GM19240 (cell line): Measurements from ENCODE around the gene BDH1.
"Not testable (repeated sequence)": the region's sequence is repeated elsewhere in the genome, so short reads cannot be mapped to it uniquely, and the experiment has no call there.

Source experiments
- DNase-seq: peaks from one replicate; pipeline ENCODE4 v3.0.0; 2011; ENCODE audit warnings: low spot score; ENCODE audit not compliant: insufficient read length

The BDH1 gene

GRCh38 chr3:197555281-197556261 is at the start of gene BDH1:
BDH1 (minus strand) TSS chr3:197555968; CDS start chr3:197546443, 9,525 bp downstream.
- no peak for DNase-seq

DNA sequence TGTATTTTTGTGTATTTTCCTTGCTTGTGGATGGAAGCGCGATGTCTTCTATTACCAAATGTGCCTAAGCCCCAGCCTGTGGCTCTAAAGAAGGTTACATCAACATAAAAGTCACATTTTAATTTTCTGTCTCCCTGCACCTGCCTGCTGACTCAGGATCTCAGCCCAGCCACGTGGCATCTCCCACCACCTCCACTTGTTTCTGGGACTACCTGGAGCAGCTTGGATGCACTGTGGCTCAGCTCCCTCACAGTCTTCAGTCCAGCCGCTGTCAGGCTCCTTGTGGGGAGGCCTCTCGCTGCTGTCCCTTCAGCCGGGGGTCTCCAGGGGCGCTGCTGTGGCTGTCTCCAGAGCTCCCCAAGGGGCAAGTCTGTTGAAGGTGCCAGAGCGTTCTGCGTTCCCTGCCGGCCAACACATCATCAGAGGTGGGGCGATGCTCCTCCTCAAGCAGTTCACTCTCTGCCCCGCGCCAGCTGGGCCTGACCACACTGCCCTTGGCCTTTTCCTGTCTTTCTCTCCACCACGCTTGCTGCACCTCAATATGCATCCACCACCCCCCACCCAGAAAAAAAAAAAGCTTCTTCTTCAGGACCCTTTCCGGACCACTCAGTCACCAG is 47.7 kb upstream of the BDH1 start:
- no peak for DNase-seq

DNA sequence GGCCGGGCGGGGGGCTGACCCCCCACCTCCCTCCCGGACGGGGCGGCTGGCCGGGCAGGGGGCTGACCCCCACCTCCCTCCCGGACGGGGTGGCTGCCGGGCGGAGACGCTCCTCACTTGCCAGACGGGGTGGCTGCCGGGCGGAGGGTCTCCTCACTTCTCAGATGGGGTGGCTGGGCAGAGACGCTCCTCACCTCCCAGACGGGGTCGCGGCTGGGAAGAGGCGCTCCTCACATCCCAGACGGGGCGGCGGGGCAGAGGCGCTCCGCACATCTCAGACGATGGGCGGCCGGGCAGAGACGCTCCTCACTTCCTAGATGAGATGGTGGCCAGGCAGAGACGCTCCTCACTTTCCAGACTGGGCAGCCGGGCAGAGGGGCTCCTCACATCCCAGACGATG is 46.6 kb upstream of the BDH1 start:
- not testable (repeated sequence) for DNase-seq

DNA sequence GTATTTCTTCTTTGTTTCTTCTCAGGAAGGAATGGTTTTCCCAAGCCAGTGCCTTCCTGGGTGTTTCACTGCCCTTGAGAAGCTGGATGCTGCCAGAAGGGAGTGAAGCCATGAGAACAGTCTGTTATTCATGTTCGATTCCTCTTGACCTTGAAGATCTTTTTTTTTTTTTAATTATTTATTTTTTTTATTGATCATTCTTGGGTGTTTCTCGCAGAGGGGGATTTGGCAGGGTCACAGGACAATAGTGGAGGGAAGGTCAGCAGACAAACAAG is 45.7 kb upstream of the BDH1 start:
- DNase-seq: not testable (repeated sequence)

- no peak for DNase-seq
These were observed 45.2 kb upstream of the BDH1 start for GRCh38 chr3:197600796-197601565.

GRCh38 chr3:197599089-197599765 is 43.5 kb upstream of the BDH1 start:
- DNase-seq: peak; percentile 91

- no peak for DNase-seq
These were observed 42.7 kb upstream of the BDH1 start for GRCh38 chr3:197598404-197598980.

DNA sequence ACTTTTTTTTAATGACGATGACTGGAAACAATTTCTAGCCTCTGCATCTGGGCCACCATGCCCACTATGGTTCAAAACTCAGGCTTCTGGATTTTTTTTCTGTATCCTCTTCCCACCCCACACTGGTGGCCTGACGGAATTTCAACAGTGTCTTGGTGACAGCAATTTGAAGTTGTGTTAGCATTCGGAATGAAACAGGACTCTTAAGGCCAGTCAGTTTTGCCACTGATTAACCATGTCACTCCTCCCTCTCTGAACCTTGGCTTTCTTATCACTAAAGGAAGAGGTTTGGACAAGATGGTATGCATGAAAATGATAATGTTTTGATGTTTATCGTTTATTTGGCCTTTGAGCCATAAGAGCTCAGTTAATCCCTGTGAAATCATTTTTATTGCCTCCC is 41.6 kb upstream of the BDH1 start:
- DNase-seq: no peak

DNA sequence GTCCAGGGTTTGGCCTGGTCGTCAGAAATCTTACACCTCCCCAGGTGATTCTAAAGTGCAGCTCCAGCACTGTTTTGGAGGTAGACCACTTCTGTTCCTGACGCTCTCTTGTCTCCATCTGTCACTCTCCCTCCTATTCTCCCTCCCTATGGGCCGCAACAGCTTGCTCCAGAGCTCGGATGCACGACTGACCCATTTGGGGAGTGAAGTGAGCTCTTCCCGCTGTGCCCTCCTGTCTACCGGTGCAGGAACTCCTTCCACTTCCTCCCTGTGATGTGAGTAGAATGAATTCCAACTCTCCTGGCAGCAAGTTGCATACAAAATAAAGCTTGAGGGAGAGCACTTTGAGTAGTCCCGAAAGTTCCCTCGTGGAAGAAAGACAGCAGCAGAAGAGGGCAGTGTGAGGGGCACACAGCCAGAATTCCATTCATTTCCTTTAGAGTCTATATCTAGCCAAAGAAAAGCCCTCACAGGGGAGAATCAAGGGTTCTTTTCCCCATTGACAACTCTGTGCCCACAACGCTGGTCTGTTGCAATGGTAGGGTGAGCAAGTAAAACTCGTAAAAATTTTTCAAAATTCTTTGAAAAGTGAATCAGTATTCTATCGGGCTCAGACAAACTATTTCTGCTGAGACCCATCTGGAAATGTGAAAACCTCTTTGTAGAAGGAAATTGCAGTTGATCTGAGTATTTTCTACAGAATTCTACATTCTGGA is 39.9 kb upstream of the BDH1 start:
- DNase-seq: no peak

DNA sequence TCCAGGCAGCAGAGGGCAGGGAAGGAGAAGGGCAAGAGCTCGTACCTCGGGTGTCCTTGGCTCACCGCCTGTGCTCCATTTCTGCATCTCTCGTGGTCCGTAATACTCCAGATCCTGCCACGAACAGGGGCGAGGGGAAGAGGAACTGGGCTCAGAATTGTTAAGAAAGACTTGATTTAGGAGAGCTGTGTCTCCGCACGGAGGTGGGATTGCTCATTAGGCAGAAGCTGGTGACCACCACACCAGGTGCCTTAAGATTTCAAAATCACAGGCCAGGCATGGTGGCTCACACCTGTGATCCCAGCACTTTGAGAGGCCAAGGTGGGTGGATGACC is 37.2 kb upstream of the BDH1 start:
- no peak for DNase-seq

DNA sequence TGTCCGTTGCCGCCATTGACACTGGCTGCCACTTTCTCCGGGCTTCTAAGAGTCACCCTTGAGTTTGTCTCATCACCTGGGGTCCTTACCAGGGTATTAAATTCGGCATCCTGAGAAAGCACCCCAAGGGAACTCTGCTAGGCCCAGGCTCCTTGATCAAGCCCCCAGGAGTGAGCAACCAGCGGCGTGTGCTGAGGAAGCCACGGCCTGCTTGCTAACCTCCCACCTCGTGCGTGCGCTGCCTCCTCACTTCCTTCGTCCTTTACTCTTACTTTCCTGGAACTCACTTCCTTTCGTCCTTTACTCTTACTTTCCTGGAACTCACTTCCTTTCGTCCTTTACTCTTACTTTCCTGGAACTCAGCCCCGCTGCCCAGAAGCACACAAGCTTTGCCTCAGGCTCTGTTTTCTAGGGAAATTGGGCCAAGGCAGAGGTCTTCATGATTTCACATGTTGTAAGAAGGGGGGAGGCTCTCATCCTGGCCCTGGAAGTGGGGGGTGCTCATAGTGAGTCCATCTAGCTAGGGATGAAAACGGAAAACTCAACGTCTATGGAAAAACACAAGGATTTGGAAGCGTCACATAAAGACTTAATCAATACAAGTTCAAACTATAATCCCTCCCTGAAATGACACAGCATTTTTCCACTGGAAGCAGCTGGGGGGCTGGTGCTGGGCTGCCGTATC is 36.7 kb upstream of the BDH1 start:
- DNase-seq: no peak

GRCh38 chr3:197591816-197592215 is 36.0 kb upstream of the BDH1 start:
- DNase-seq: no peak

- DNase-seq: no peak
These were observed 34.7 kb upstream of the BDH1 start for GRCh38 chr3:197590313-197590962.

GRCh38 chr3:197589545-197589944 is 33.8 kb upstream of the BDH1 start:
- no peak for DNase-seq

DNA sequence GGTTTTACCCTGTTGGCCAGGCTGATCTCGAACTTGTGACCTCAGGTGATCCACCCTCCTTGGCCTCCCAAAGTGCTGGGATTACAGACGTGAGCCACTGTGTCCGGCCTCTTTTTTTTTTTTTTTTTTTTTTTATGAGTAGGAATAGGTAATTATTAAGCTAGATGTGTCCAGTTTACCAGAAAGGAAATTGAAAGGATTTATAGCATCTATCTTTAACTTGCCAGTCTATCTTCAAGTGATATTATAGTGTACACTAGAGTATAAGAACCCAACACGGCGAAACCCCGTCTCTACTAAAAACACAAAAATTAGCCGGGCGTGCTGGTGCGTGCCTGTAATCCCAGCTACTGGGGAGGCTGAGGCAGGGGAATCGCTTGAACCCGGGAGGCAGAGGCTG is 31.0 kb upstream of the BDH1 start:
- DNase-seq: not testable (repeated sequence)

GRCh38 chr3:197586181-197586580 is 30.4 kb upstream of the BDH1 start:
- DNase-seq: no peak

GRCh38 chr3:197584733-197585132 is 29.0 kb upstream of the BDH1 start:
- no peak for DNase-seq

- no peak for DNase-seq
These were observed 27.6 kb upstream of the BDH1 start for GRCh38 chr3:197583371-197583770.

DNA sequence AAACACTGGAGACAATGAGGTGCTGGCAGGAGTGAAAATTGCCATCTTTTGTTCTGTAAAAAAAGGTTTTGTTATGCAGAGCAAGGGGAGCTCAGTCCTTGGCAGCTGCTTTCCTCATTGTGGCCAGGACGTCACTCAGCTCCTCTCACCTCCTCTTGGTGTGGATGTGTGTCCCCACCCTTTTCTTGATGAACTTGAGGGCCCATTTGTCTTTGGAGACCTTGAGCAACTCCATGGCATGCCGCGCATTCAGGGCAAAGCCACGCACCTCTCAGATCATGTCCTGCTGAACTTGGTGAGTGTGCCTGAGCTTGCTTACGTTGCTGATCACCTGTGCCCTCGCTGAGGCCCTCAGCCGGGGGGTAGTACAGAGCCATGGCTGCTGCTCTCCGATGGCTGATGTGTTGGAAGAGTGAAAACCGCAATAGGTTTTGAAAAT is 24.5 kb upstream of the BDH1 start:
- no peak for DNase-seq

- DNase-seq: no peak
These were observed 22.6 kb upstream of the BDH1 start for GRCh38 chr3:197578376-197578775.
